ENCODE measurements around the gene RPP30. TPM values are rescaled to one million over a fixed set of nuclear protein-coding genes. Genes with fewer than 3 reads are reported as not detected.

RPP30 gene
- total RNA-seq, 1 experiment from 2014 or later = 56.8 TPM

DNA sequence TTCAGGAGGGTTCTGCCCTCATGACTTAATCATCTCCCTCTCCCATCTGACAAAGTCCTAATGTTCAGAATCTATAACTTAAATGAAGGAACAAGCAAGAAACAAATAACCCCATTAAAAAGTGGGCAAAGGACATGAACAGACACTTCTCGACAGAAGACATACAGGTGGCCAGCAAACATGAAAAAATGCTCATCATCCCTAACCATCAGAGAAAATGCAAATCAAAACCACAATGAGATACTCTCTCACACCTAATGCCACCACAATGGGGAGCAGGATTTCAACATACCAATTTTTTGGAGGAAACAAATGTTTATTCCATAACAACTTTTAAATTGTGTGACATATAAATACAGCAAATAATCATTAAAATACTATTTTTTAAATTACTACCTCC, 11.0 kb upstream of the RPP30 start:
- Histone ChIP-seq H3K9me2 (ENCODE audit: insufficient read depth) (no peaks in the 10 kb centered on the region), H4K20me1 (ENCODE audit: insufficient read depth) (no peaks in the 10 kb centered on the region), H3K4me1 (ENCODE audit: control insufficient read depth in 1 of 2, insufficient read depth in 2 of 2, low read length in 2 of 2) (peaks cover 18 to 36% of the 10 kb centered on the region in 2 experiments), H3K36me3 (ENCODE audit: control insufficient read depth in 1 of 2, insufficient read depth in 2 of 2, low read length in 2 of 2) (no peaks in the 10 kb centered on the region), H3K4me3 (replicated peaks in 1 of 2; ENCODE audit: low read depth in 1 of 2, low read length in 2 of 2) (no peak overlapping the region), H3K79me2 (ENCODE audit: insufficient read depth, low read length) (peaks cover 15% of the 10 kb centered on the region), H3K27ac (ENCODE audit: low read depth, low read length) (0 out of 2 replicates have a peak overlapping the region, but pooled peaks have one; percentile 95), H3K4me2 (ENCODE audit: low read length) (no peak overlapping the region), H2AFZ (ENCODE audit: low read depth, low read length, poor library complexity, severe bottlenecking) (no peak overlapping the region), H3K27me3 (ENCODE audit: insufficient read depth, low read length) (no peaks in the 10 kb centered on the region), H3K9ac (ENCODE audit: low read length) (no peak overlapping the region), H3K9me3 (ENCODE audit: control insufficient read depth in 1 of 2, insufficient read depth in 1 of 2, low read depth in 1 of 2, low read length in 2 of 2) (no peaks in the 10 kb centered on the region)
- CTCF ChIA-PET = interaction anchor here (1.0 to 2.7 kb wide), 4 partner anchors 72 to 712 kb away, joined by 4 to 39 read pairs (median 4); no protein-coding TSS in a partner anchor
- POLR2A ChIA-PET = no interaction called here
- BruUV-seq (replicated peaks) = no TSS peak
- no peak for DNase-seq (ENCODE audit: low read depth, low spot score)
- no peak for ATAC-seq
- intact Hi-C loops (cut with micrococcal nuclease) = loop anchor here (5.0 to 10.0 kb wide), 4 partner anchors 196 to 1433 kb away; no protein-coding TSS in a partner anchor
- TF ChIP-seq RAD21 (IDR thresholded peaks at IDR 0.05; ENCODE audit: low read depth) (no peak), ZFX (IDR thresholded peaks at IDR 0.05) (no peak), SIN3A (IDR thresholded peaks at IDR 0.05; ENCODE audit: low read depth) (no peak), SP1 (IDR thresholded peaks at IDR 0.05; ENCODE audit: low read depth) (no peak), CEBPB (IDR thresholded peaks at IDR 0.05; ENCODE audit: low read depth) (no peak), EZH2phosphoT487 (IDR thresholded peaks at IDR 0.05; ENCODE audit: borderline replicate concordance) (no peak), ZBTB33 (IDR thresholded peaks at IDR 0.05; ENCODE audit: extremely low read depth, insufficient replicate concordance, low read length) (no peak)
- TF ChIP-seq, protein P1, sequence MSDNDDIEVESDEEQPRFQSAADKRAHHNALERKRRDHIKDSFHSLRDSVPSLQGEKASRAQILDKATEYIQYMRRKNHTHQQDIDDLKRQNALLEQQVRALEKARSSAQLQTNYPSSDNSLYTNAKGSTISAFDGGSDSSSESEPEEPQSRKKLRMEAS (IDR thresholded peaks at IDR 0.05) = no peak
- RAD21 ChIA-PET (ENCODE audit: low non-redundant PET in 1 of 2, low total read pairs in 2 of 2, uncharacterized antibody in 2 of 2, unreplicated experiment in 2 of 2) = interaction anchor here in 1 of 2 experiments (2.4 kb wide), 1 partner anchor 108 kb away, joined by 5 read pairs; no protein-coding TSS in a partner anchor

Data from HCT116 (cell line).